IMR-90 (cell line): ENCODE measurements around the gene RAB36. TPM values are rescaled to one million over a fixed set of nuclear protein-coding genes. Genes with fewer than 3 reads are reported as not detected.

Experiments
- ATAC-seq: fragments of 200-7000 bp; cut with Tn5 transposase; 2 replicates; pipeline ENCODE4 v1.9.1; 2020; ENCODE audit warnings: low read depth, mild to moderate bottlenecking, moderate library complexity
- BruUV-seq: library from RNA; stranded (reverse); fragments of 400-500 nt; replicated peaks from 2 replicates; lab custom pipeline; 2021; lab: Mats Ljungman, UMichigan
- CTCF ChIA-PET: fragments of 300-600 bp; formaldehyde crosslinking; extraction: SDS; loops from one replicate; lab custom pipeline; 2021; ENCODE audit warnings: antibody characterized with exemption; lab: Yijun Ruan, JAX
- POLR2A ChIA-PET: fragments of 300-600 bp; sonication (Branson Sonifier 250); formaldehyde crosslinking; loops from one replicate; lab custom pipeline; 2022; ENCODE audit warnings: antibody characterized with exemption; ENCODE audit not compliant: unreplicated experiment; lab: Charles Lee
- DNase-seq: peaks from one replicate; pipeline ENCODE4 v3.0.0; 2013
- H2AFZ ChIP-seq: replicated peaks from 2 replicates; pipeline ENCODE3; 2013; ENCODE audit warnings: low read length, mild to moderate bottlenecking; ENCODE audit not compliant: poor library complexity
- H2AK5ac ChIP-seq: 2 replicates; pipeline ENCODE4 v1.6.1; 2013; ENCODE audit warnings: low read depth, low read length, inconsistent platforms
- H2AK9ac ChIP-seq: replicated peaks from 2 replicates; pipeline ENCODE3; 2013; ENCODE audit warnings: mild to moderate bottlenecking, low read depth, low read length, moderate library complexity; ENCODE audit not compliant: poor library complexity
- H2BK120ac ChIP-seq: 2 replicates; pipeline ENCODE4 v1.6.1; 2013; ENCODE audit warnings: low read depth, low read length, inconsistent platforms
- H2BK15ac ChIP-seq: 3 replicates; pipeline ENCODE4 v1.6.1; 2013; ENCODE audit warnings: low read depth, low read length, inconsistent platforms
- H2BK20ac ChIP-seq: 2 replicates; pipeline ENCODE4 v1.6.1; 2013; ENCODE audit warnings: low read depth, mild to moderate bottlenecking, inconsistent platforms, low read length, moderate library complexity
- H2BK5ac ChIP-seq: 2 replicates; pipeline ENCODE4 v1.6.1; 2013; ENCODE audit warnings: mild to moderate bottlenecking, low read depth, low read length, inconsistent platforms; ENCODE audit not compliant: poor library complexity, severe bottlenecking
- H3K14ac ChIP-seq: replicated peaks from 2 replicates; pipeline ENCODE4 v1.6.1; 2013; ENCODE audit warnings: low read depth, low read length, inconsistent platforms
- H3K18ac ChIP-seq: 2 replicates; pipeline ENCODE4 v1.6.1; 2013; ENCODE audit warnings: low read depth, low read length, control low read depth
- H3K23ac ChIP-seq: 2 replicates; pipeline ENCODE4 v1.6.1; 2013; ENCODE audit warnings: low read depth, low read length, inconsistent platforms
- H3K27ac ChIP-seq: 2 replicates; pipeline ENCODE4 v1.5.1; 2013; ENCODE audit warnings: mild to moderate bottlenecking, control low read depth, low read length; ENCODE audit not compliant: insufficient read depth
- H3K27me3 ChIP-seq: 2 replicates; pipeline ENCODE4 v1.6.1; 2013; ENCODE audit warnings: low read length; ENCODE audit not compliant: control insufficient read depth, insufficient read depth
- H3K36me3 ChIP-seq: 2 replicates; pipeline ENCODE4 v1.6.1; 2013; ENCODE audit warnings: low read length, mixed read lengths; ENCODE audit not compliant: control insufficient read depth, insufficient read depth
- H3K4ac ChIP-seq: 2 replicates; pipeline ENCODE4 v1.6.1; 2013; ENCODE audit warnings: low read depth, low read length, inconsistent platforms
- H3K4me1 ChIP-seq: 2 replicates; pipeline ENCODE4 v1.6.1; 2013; ENCODE audit warnings: low read length, mixed read lengths; ENCODE audit not compliant: control insufficient read depth, insufficient read depth
- H3K4me2 ChIP-seq: 2 replicates; pipeline ENCODE4 v1.6.1; 2013; ENCODE audit warnings: low read depth, mild to moderate bottlenecking, control low read depth, low read length, moderate library complexity
- H3K4me3 ChIP-seq: 2 replicates; pipeline ENCODE4 v1.5.1; 2013; ENCODE audit warnings: low read depth, mild to moderate bottlenecking, control low read depth, low read length, moderate library complexity; ENCODE audit not compliant: insufficient read depth
- H3K56ac ChIP-seq: 2 replicates; pipeline ENCODE4 v1.6.1; 2013; ENCODE audit warnings: low read length, inconsistent platforms; ENCODE audit not compliant: insufficient read depth; ENCODE audit errors: extremely low read depth
- H3K79me1 ChIP-seq, 2 experiments: 2 replicates each; pipeline ENCODE4 v1.6.1; 2013; ENCODE audit warnings: low read length in 2 of 2, inconsistent platforms in 1 of 2, low read depth in 1 of 2
- H3K9ac ChIP-seq: 2 replicates; pipeline ENCODE4 v1.6.1; 2013; ENCODE audit warnings: low read depth, low read length, control low read depth
- H3K9me1 ChIP-seq: 2 replicates; pipeline ENCODE4 v1.6.1; 2013; ENCODE audit warnings: low read length, inconsistent platforms; ENCODE audit not compliant: insufficient read depth
- H3K9me3 ChIP-seq: 2 replicates; pipeline ENCODE4 v1.6.1; 2013; ENCODE audit warnings: low read length; ENCODE audit not compliant: control insufficient read depth, insufficient read depth
- H4K20me1 ChIP-seq: 2 replicates; pipeline ENCODE4 v1.6.1; 2013; ENCODE audit warnings: low read length, inconsistent platforms; ENCODE audit not compliant: insufficient read depth
- H4K5ac ChIP-seq: 2 replicates; pipeline ENCODE4 v1.6.1; 2013; ENCODE audit warnings: mild to moderate bottlenecking, low read depth, low read length, control low read depth
- H4K8ac ChIP-seq, 2 experiments: 2 replicates each; pipeline ENCODE4 v1.6.1; 2013; ENCODE audit warnings: low read depth in 2 of 2, low read length in 2 of 2, control low read depth in 1 of 2, inconsistent platforms in 1 of 2
- H4K91ac ChIP-seq: 2 replicates; pipeline ENCODE4 v1.6.1; 2013; ENCODE audit warnings: low read depth, low read length, inconsistent platforms; ENCODE audit not compliant: insufficient read depth
- BHLHE40 ChIP-seq: fragments of 150-350 bp; IDR thresholded peaks from 2 replicates; pipeline ENCODE4 v1.6.1; 2016; ENCODE audit warnings: mild to moderate bottlenecking, low read depth, low read length
- CEBPB ChIP-seq: IDR thresholded peaks from 2 replicates; pipeline ENCODE4 v1.6.1; 2012; ENCODE audit warnings: low read depth, low read length, improper control_type of control experiment
- CHD1 ChIP-seq: IDR thresholded peaks from 2 replicates; pipeline ENCODE4 v1.6.1; 2012; ENCODE audit warnings: low read depth, low read length, improper control_type of control experiment
- FOS ChIP-seq: fragments of 150-350 bp; IDR thresholded peaks from 2 replicates; pipeline ENCODE4 v1.6.1; 2016; ENCODE audit warnings: low read depth, low read length
- MAZ ChIP-seq: IDR thresholded peaks from 2 replicates; pipeline ENCODE4 v1.6.1; 2012; ENCODE audit warnings: low read depth, mild to moderate bottlenecking, low read length, improper control_type of control experiment, moderate library complexity, borderline replicate concordance
- MXI1 ChIP-seq: IDR thresholded peaks from 2 replicates; pipeline ENCODE4 v1.6.1; 2012; ENCODE audit warnings: low read depth, mild to moderate bottlenecking, low read length, moderate library complexity, borderline replicate concordance
- NFE2L2 ChIP-seq: fragments of 150-350 bp; IDR thresholded peaks from 2 replicates; pipeline ENCODE4 v1.6.1; 2016; ENCODE audit warnings: low read depth, mild to moderate bottlenecking, low read length
- POLR2A ChIP-seq: IDR thresholded peaks from 2 replicates; pipeline ENCODE4 v1.6.1; 2012; ENCODE audit warnings: mild to moderate bottlenecking, low read depth, low read length
- RAD21 ChIP-seq: IDR thresholded peaks from 2 replicates; pipeline ENCODE4 v1.6.1; 2012; ENCODE audit warnings: low read length, improper control_type of control experiment
- RCOR1 ChIP-seq: IDR thresholded peaks from 2 replicates; pipeline ENCODE4 v1.6.1; 2012; ENCODE audit warnings: mild to moderate bottlenecking, low read length, improper control_type of control experiment; ENCODE audit not compliant: insufficient replicate concordance
- RFX5 ChIP-seq: IDR thresholded peaks from 2 replicates; pipeline ENCODE4 v1.8.0; 2012; ENCODE audit warnings: low read depth, mild to moderate bottlenecking, low read length, moderate library complexity
- SMC3 ChIP-seq: fragments of 150-350 bp; IDR thresholded peaks from 2 replicates; pipeline ENCODE4 v1.6.1; 2016; ENCODE audit warnings: low read depth, mild to moderate bottlenecking, antibody characterized with exemption, low read length, moderate library complexity
- WGBS, 2 experiments: methylation state at CpG; one replicate each; pipeline versions ENCODE4 v1.1.5 to v1.1.7; 2013; ENCODE audit warnings: missing lambda C conversion rate in 2 of 2; ENCODE audit not compliant: insufficient read length in 1 of 2; ENCODE audit errors: extremely low coverage in 2 of 2; 5-methylcytosine and 5-hydroxymethylcytosine counted together
- dilution Hi-C: fragments of 300-500 bp; cut with HindIII; formaldehyde crosslinking; loops from one replicate; pipeline ENCODE4 v1.14.3; 2018; ENCODE audit warnings: low sequenced_read_pairs; ENCODE audit not compliant: unreplicated experiment
- in situ Hi-C: fragments of 300-500 bp; cut with MboI; formaldehyde crosslinking; loops from 3 replicates; pipeline ENCODE4 v1.14.3; 2019; ENCODE audit warnings: low sequenced_read_pairs, inconsistent platforms, mixed read lengths
- intact Hi-C: fragments of 100-400 bp; cut with micrococcal nuclease; formaldehyde crosslinking; loops from 2 replicates; pipeline ENCODE4 v1.10.0; 2022
- polyA plus RNA-seq, 3 experiments: library from polyadenylated mRNA; depleted of rRNA; stranded (reverse); fragments of >200 nt; gene quantifications; 2 replicates each; pipeline ENCODE4 v1.2.3, GENCODE V29; 2012; ENCODE audit warnings: low replicate concordance in 1 of 3
- total RNA-seq: library from RNA; depleted of rRNA; stranded (reverse); fragments of >200 nt; gene quantifications from 2 replicates; pipeline ENCODE4 v1.2.3, GENCODE V29; 2012
- TF ChIP-seq, protein P1 (sequence below): conservative IDR thresholded peaks from 2 replicates; pipeline ENCODE4 v1.5.1; 2012; ENCODE audit warnings: mild to moderate bottlenecking, low read depth, low read length, improper control_type of control experiment
- TF ChIP-seq, protein P2 (sequence below): fragments of 150-350 bp; IDR thresholded peaks from 2 replicates; pipeline ENCODE4 v1.6.1; 2017; ENCODE audit warnings: mild to moderate bottlenecking, antibody characterized with exemption, low read length, low read depth
- TF ChIP-seq, protein P3 (sequence below): fragments of 150-350 bp; IDR thresholded peaks from 2 replicates; pipeline ENCODE4 v1.6.1; 2016; ENCODE audit warnings: low read depth, mild to moderate bottlenecking, low read length, moderate library complexity, borderline replicate concordance

Gene RAB36
- total and polyA plus RNA-seq, 2 of the 4 experiments (the other 2 are of a cell fraction) = 3.6 to 4.0 TPM

DNA sequence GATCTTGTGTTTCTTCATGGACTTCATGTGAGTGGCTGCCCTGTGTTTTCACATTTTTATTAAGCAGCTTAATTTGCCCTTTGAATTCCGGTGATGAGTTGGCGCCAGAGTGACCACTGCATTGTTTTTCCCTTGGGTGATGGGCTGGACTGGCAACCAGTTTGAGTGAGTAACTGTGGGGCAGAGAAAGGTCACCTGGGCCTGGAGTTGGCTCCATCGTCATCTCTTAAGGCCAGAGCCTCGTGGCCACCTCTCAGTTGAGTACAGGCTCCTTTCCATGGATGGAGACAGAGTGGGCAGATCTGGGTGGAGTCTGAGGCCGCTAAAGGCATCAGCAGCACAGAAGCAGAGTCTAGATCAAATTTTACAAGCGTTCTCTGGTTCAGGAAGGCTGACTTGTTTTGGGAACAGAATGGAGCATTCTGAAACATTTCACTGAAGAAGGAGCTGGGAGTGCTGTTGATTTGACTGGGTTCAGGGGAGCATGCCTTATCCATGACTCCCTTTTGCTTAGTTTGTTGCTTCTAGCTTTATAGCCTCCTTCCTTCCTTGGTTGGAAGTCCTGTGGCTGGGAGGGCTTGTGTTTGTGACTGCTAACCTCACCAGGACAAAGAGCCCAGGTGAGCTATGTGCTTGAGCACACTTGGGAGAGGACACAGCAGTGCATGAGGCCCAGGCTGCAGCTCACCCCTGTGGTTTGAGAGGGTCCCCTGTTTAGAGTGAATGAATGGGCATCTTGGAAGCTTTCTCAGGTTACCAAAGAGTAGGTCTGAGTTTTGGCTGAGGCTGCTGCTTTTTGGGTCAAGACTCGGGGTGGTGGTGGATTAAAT is 42.8 kb downstream of the RAB36 start:
- no peak overlapping the region; the same call in 1 of the 2 replicates for H2AK5ac ChIP-seq
- H3K4me1 ChIP-seq = peaks cover 11% of the 10 kb centered on the region
- H4K5ac ChIP-seq = no peak overlapping the region
- 0 out of 2 replicates have a peak, but pooled peaks cover 3% of the 10 kb centered on the region for H3K36me3 ChIP-seq
- ATAC-seq (peak; percentile 48), DNase-seq (peak; percentile 23)
- H3K9me3 ChIP-seq = no peaks in the 10 kb centered on the region
- no peak overlapping the region for H3K23ac ChIP-seq
- H3K27ac ChIP-seq = no peak overlapping the region
- no peak overlapping the region for H3K56ac ChIP-seq
- in situ Hi-C loops (no loop called here), dilution Hi-C loops (no loop called here), intact Hi-C loops (no loop called here)
- peaks cover 23% of the 10 kb centered on the region for H3K9me1 ChIP-seq
- no peak overlapping the region for H3K4me2 ChIP-seq
- H4K20me1 ChIP-seq = peaks cover 73% of the 10 kb centered on the region
- no peak overlapping the region for H2BK15ac ChIP-seq
- H4K91ac ChIP-seq = no peak overlapping the region
- no CpG with 5 or more reads among the region's 7 CpGs for WGBS, 2 experiments
- 0 out of 2 replicates have a peak overlapping the region, but pooled peaks have one; percentile 17 for H3K14ac ChIP-seq
- H2BK120ac ChIP-seq = no peak overlapping the region
- no peak overlapping the region for H2AK9ac ChIP-seq
- H3K79me1 ChIP-seq = peaks cover 24 to 86% of the 10 kb centered on the region in 2 experiments
- CTCF ChIA-PET = no interaction called here
- H2BK20ac ChIP-seq = no peak overlapping the region
- H4K8ac ChIP-seq = no peak overlapping the region
- no peaks in the 10 kb centered on the region for H3K27me3 ChIP-seq
- no peak overlapping the region for H3K9ac ChIP-seq
- H3K18ac ChIP-seq = no peak overlapping the region
- BruUV-seq = no TSS peak
- H2BK5ac ChIP-seq = peak overlapping the region; percentile 4
- no peak overlapping the region for H2AFZ ChIP-seq
- no peak overlapping the region for H3K4me3 ChIP-seq
- no peak overlapping the region for H3K4ac ChIP-seq
- POLR2A ChIA-PET = no interaction called here
- TF ChIP-seq NFE2L2 (no peak), CHD1 (no peak), CEBPB (no peak), BHLHE40 (no peak), RAD21 (no peak), RCOR1 (no peak), RFX5 (no peak), MXI1 (no peak), POLR2A (no peak), MAZ (no peak), SMC3 (no peak), FOS (no peak)
- TF ChIP-seq, protein P1, sequence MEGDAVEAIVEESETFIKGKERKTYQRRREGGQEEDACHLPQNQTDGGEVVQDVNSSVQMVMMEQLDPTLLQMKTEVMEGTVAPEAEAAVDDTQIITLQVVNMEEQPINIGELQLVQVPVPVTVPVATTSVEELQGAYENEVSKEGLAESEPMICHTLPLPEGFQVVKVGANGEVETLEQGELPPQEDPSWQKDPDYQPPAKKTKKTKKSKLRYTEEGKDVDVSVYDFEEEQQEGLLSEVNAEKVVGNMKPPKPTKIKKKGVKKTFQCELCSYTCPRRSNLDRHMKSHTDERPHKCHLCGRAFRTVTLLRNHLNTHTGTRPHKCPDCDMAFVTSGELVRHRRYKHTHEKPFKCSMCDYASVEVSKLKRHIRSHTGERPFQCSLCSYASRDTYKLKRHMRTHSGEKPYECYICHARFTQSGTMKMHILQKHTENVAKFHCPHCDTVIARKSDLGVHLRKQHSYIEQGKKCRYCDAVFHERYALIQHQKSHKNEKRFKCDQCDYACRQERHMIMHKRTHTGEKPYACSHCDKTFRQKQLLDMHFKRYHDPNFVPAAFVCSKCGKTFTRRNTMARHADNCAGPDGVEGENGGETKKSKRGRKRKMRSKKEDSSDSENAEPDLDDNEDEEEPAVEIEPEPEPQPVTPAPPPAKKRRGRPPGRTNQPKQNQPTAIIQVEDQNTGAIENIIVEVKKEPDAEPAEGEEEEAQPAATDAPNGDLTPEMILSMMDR = no peak
- TF ChIP-seq, protein P2, sequence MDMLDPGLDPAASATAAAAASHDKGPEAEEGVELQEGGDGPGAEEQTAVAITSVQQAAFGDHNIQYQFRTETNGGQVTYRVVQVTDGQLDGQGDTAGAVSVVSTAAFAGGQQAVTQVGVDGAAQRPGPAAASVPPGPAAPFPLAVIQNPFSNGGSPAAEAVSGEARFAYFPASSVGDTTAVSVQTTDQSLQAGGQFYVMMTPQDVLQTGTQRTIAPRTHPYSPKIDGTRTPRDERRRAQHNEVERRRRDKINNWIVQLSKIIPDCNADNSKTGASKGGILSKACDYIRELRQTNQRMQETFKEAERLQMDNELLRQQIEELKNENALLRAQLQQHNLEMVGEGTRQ = no peak
- TF ChIP-seq, protein P3, sequence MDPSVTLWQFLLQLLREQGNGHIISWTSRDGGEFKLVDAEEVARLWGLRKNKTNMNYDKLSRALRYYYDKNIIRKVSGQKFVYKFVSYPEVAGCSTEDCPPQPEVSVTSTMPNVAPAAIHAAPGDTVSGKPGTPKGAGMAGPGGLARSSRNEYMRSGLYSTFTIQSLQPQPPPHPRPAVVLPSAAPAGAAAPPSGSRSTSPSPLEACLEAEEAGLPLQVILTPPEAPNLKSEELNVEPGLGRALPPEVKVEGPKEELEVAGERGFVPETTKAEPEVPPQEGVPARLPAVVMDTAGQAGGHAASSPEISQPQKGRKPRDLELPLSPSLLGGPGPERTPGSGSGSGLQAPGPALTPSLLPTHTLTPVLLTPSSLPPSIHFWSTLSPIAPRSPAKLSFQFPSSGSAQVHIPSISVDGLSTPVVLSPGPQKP = no peak
